HG03108 (cell line): ENCODE measurements around the gene NEK7.

ENCODE experiments used
- ATAC-seq: cut with Tn5 transposase; IDR thresholded peaks from one replicate; pipeline ENCODE4 v1.9.1; 2021; ENCODE audit warnings: moderate library complexity; ENCODE audit not compliant: unreplicated experiment

Gene NEK7

GRCh38 chr1:198253259-198253658 is 96.5 kb downstream of the NEK7 start:
- peak; percentile 75 for ATAC-seq

DNA sequence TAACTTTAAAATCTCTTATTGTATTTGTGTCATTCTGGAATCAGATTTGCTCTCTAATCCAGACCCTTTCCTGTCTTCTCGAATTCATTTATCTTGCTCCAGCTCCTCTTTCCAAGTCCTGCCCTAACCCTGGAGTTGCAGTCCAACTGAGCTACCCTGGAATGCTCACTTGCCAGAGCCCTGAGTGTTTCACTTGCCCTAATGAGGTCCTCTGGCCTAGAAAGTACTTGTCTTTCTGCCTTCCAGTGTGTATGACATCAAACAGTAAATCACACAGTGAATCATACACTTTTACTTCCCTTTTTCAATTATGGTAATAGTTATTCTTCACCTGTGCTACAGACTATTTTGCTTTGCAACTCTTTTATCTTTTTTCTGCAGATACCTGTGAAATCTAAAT is 96.9 kb downstream of the NEK7 start:
- ATAC-seq: peak; percentile 97

GRCh38 chr1:198254521-198254920 is 97.7 kb downstream of the NEK7 start:
- no peak for ATAC-seq

DNA sequence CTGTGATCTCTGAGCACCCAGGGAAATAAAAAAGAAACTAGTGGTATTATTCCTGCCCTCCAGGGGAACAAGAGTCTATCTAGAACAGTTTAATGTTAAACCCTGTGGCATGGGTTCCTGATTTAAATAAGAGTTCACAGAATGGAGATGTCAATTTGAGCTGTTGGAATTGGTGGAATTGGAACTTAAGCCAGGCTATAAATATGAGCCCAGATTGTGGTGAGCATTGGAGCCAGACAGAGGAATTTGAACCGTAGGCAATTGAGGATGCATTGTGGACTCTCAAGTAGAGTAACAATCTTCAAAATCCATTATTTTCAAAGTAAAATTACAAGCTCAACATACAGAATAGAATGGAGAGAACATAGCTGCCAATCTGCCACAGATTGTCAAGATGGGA is 98.2 kb downstream of the NEK7 start:
- ATAC-seq: no peak

- ATAC-seq: no peak
These were observed 99.0 kb downstream of the NEK7 start for GRCh38 chr1:198255784-198256183.

- peak; percentile 39 for ATAC-seq
These were observed 101.7 kb downstream of the NEK7 start for GRCh38 chr1:198258491-198258890.

DNA sequence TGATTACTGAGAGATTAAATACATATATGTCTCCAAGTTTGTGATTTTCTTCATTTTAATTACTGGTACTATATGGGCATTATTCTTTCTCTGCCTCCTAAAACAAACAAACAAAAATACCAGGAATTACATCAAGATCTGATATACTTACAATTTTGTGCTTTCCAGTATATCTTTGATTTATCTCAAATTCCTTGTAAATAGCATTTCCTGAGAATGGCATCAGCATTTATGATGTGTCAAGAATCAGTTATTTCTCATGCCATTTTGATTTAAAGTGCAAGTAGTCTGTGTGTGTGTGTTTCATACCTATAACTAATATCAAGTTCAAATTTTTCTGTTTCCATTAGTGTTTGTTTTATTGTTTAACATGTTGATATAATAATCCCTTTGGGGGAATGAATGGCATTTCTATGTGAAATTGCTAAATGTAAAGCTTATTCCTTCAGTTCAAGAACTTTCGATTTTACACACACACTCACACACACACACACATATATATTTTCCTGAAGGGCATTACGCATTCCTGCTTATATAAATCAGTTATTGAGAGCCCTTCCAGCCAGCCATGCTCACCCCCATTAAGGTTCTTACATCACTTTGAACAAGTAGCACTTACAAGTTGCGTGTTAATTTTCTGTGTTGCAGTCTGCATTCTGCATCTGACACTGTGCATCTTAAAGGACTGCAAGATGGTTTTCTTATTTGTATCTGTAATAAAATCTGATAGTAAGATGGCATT is 102.7 kb downstream of the NEK7 start:
- ATAC-seq: no peak

DNA sequence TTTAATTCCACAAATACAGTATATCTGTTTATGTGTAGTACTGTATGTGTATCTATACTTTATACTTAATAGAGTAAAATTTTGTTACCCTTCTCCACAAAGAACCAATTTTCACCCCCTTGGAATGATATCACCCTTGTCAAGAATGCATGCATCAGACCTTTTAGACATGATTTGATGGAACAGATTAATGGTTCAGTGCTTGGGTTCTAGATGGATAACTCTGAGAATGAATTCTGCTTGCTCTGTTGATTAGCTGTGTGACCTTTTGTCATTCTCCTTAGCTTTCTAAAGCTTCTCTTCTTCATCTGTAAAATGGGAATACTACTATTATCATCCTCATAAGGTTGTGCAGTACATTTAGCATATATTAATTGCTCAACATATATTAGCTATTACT is 105.1 kb downstream of the NEK7 start:
- no peak for ATAC-seq

DNA sequence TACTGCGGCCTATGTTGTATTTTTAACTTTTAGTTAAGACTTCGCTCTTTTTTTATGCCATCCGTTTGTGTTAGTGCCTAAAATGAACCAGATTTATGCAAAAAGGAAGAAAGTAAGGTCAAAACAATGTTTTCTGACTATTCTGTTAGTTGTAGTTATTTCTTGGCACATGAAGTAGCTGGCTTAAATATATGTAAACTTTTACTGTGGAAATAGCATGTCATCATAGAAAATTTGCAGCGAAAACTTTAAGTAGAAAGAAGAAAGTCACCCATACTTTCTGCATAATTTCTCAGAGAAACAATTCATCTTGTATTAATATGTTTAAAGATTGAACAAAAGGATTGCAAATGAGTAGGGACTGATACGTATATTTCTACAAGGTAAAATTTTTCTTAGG is 106.4 kb downstream of the NEK7 start:
- ATAC-seq: no peak

GRCh38 chr1:198264282-198264681 is 107.5 kb downstream of the NEK7 start:
- ATAC-seq: no peak

DNA sequence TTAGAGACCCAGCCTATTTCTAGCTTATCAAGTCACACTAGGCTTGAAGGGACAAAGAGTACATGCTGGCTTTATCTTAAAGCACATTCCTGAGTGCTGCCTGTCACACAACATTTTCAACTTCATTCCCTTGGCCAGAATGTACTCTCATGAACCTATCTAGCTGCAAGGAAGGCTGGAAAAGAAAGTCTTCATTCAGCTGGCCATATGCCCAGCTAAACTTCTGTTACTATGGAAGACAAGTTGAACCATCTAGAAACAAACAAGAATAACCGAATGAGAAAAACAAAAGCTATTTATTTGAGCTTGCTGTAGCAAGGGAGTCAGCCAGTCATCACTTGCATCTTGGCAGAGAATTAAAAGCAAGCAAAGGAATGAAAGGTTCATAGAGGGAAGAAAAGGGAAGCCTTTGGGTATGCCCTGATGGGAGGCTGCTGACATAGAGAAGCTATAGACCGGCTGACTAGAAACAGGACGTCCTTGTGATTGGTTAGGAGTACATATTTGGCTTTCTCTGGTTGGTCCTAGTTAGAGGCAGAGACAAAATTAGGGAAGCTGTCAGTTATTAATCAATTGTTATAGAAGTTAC is 108.4 kb downstream of the NEK7 start:
- ATAC-seq: no peak

GRCh38 chr1:198267056-198267455 is 110.3 kb downstream of the NEK7 start:
- no peak for ATAC-seq

- no peak for ATAC-seq
These were observed 111.1 kb downstream of the NEK7 start for GRCh38 chr1:198267921-198268320.

DNA sequence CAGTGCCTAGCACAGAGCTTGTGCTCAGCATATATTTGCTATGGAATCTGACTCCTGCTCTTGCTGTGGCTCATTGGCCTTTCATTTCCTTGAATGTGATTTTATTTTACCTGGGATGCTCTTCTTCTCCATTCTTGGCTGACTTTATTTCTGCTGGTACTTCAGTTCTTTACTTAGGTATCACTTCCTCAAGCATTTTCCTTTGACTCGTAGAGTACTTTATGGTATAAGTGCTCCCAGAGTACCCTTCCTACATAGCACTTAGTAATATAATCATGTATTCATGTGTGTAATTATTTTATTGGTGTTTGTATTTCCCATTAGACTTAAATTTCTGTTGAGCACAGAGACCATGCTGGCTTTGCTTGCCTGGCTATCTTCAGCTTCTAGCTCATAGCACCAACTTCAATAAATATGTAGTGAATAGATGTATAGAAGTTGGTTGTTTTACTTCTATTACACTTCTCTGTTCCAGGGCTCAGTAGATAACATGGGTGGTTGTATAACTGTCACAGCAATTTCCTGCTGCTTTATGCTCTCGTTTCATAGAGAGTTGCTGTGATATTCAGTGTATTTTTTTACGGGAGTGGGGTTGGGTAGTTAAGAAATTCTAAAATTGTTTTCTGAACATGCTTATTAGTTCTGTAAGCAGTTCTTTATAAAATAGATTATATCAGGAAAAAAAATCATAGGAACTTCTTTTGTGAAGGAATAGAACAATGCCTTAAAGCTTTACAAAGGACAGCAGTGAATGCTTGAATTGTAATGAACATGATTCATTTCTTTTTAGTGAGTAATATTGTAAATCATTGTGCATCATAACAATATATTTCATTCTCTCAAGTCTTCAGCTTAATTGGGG is 112.2 kb downstream of the NEK7 start:
- ATAC-seq: no peak

GRCh38 chr1:198269646-198269940 is 112.8 kb downstream of the NEK7 start:
- no peak for ATAC-seq

DNA sequence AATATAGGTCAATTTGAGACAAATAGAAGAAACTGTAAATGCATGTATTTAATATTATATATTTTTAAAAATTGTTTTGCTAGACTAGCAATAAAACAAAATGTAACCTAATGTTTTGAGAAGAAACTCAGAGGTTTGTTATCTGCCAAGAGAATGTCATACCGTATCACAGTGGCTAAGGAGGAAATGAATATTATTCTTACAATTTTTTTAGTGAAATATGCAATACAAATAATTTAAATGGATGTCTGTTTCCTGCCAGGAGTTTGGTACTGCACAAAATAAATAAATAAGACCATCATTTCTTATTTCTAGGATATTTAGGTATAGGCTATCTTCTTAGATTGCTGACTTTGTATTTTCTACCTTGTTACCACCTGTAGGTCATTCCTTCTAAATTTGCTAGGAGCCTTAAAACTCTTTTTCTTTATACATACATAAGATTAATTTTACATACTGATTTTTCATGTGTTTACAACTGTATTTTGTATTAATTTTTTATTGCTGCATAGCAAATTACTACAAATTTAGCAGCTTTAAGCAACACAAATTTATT is 113.6 kb downstream of the NEK7 start:
- no peak for ATAC-seq

DNA sequence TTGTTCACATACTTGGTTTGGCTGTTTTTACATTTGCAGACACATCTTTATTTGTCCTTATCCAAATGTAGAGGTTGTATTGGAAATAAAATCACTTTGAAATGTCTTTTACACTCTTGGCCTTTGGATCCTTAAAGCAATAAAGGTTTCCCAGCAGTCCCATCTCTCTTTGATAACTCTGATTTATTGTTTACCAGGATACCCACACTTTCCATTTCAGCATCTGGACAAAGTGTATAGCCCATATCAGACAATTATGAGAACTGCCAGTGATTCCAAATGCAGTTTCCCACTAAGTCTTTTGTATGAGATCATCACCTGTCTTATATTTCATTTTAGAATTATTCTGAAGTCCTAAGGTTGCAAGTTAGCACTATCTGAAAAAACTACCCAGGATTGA is 114.7 kb downstream of the NEK7 start:
- ATAC-seq: no peak

GRCh38 chr1:198272492-198272891 is 115.7 kb downstream of the NEK7 start:
- ATAC-seq: no peak

DNA sequence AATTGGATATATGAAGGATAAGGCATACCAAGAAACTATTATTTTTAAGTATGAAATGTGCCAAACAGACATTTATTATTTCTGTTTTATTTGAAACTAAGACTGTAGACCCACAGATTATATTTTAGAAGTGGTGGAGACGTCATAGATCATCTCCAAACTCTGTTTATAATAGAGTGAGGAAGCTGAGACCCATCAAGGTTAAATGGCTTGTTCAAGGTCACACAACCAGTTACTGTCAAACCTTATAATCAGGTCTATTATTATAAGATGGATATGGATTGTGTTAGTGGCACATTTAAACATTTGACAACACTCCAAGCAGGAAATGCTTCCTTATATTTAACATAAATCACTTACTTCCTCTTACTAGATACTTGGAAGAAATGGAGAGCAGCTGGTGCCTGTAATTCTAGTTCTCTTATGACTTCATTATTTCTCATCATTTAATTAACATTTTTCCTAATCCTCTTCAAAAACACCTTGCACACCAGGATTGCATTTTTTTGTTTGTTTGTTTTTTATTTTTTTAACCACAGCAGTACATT is 117.0 kb downstream of the NEK7 start:
- ATAC-seq: no peak

DNA sequence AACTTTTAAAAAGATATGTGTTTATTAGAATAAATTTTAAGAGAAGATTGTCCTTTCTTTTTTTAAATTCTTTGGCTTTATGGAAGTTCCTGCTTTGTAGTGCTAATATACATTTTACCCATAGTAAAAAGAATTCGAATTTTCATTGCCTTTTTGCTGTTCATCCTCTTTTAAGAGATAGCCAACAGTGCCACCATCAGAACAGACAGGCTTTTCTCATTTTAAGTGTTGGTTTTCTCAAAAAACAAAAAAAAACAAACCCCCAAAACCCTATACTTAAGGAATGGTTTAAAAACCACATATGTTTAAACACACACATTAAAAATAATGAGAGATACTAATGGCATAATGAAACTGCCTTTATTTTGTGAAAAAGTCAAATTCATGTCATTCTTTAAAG is 118.8 kb downstream of the NEK7 start:
- ATAC-seq: no peak

- ATAC-seq: no peak
These were observed 119.4 kb downstream of the NEK7 start for GRCh38 chr1:198276241-198276640.

GRCh38 chr1:198278943-198279342 is 122.1 kb downstream of the NEK7 start:
- no peak for ATAC-seq
